CD4-positive, alpha-beta T cell treated with Interleukin-15 for 1 hour (primary cell): ENCODE measurements around the gene CRYGN.

Experiments used
- DNase-seq: peaks from one replicate; pipeline ENCODE4 v3.0.0-alpha.2; 2020

Gene CRYGN

GRCh38 chr7:151439855-151440798 lies at the start of gene CRYGN:
CRYGN (minus strand) TSS chr7:151440141; CDS start chr7:151439917, 224 bp downstream.
- DNase-seq: no peak

- DNase-seq: no peak
Measured at GRCh38 chr7:151489498-151489897, 49.6 kb upstream of the CRYGN start.

- no peak for DNase-seq
Measured at GRCh38 chr7:151488096-151488495, 48.2 kb upstream of the CRYGN start.

- DNase-seq: no peak
Measured at GRCh38 chr7:151487228-151487627, 47.3 kb upstream of the CRYGN start.

- DNase-seq: no peak
Measured at GRCh38 chr7:151486074-151486473, 46.1 kb upstream of the CRYGN start.

- DNase-seq: no peak
Measured at GRCh38 chr7:151484971-151485707, 45.2 kb upstream of the CRYGN start.

GRCh38 chr7:151483711-151483983 lies 43.7 kb upstream of the CRYGN start:
- no peak for DNase-seq

GRCh38 chr7:151482883-151483710 lies 43.2 kb upstream of the CRYGN start:
- no peak for DNase-seq

DNA sequence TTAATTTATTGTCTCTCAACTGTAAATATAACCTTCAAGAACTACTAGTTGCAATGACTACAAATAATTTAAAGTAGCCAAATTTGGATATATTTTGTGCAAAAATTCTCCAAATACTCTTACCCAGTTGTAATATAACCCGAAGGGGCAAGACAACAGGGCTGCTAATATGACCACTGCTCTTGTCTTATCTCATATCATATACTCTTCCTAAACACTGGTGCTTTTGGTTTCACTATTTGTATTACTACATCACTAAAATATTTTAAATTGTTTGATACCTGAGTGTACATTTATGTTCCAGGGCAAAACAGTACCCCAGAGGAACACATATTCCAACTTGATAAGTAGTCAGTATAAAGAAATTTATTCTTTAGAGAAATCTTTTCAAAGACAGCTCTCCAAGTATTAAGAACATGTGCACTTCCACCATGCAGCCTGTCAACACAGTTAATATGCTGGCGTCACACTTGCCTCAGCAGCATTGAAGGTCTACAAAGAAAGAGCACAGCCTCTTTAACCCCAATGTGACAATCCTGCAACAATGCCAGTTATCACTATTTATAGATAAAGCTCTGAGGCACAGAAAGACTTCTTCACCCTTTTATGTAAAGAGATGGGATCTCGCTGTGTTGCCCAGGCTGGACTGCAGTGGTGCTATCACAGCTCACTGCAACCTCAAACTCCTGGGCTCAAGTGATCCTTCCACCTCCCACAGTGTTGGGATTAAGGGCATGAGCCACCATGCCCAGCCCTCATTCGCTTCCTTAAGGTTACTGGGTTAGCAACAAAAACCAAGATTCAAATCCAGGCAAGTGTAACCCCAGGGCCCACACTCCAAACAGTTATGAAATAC lies 41.9 kb upstream of the CRYGN start:
- DNase-seq: no peak

DNA sequence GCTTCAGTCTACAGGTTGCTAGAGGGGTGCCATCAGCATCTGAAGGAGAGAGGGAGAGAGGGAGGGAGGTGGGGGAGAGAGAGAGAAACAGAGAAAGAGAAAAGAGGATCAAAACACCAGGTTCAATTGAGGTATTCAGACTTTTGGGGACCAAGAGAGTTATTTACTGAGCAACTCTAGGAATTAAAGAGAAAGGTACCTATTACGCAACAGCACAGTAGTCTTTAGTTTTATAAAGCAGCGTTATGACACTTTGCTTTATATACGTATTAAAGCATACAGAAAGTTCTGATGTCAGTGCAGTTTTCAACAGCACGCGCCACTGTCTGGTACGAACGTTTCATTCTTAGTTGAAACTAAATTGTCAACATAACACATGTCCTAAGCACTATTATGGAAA lies 37.9 kb upstream of the CRYGN start:
- DNase-seq: no peak

DNA sequence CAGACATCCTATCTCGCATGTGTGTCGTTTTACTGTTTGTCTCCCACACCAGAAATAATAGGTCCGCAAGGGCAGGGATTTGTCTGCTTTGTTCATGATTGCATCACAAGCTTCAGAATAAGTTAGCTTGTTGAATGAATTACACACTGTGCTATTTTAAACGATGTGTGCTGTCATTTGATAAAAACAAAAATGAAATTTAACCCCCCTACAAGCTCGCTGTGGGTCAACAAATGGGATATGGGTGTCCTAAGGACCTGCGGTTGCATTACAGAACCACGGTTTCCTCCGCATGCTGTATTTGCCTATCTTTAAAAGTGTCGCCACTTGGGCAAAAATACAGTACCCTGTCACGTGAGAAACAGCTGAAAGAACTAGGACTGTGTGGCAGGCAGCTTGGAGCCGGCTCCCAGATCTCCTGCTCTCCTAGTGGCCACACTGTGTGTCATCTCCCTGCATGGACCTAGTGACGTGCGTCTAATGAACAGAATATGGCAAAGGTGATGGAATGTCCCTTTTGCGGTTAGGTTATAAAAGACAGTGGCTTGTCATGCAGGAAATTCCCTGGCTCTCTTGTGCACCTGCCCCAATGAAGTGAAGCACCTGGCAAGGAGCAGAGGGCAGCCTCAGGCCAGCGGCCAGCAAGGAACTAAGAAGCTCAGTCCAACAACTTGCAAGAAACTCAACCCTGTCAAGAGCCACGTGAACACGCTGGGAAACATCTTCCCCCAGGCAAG lies 32.9 kb upstream of the CRYGN start:
- DNase-seq: peak; percentile 22

DNA sequence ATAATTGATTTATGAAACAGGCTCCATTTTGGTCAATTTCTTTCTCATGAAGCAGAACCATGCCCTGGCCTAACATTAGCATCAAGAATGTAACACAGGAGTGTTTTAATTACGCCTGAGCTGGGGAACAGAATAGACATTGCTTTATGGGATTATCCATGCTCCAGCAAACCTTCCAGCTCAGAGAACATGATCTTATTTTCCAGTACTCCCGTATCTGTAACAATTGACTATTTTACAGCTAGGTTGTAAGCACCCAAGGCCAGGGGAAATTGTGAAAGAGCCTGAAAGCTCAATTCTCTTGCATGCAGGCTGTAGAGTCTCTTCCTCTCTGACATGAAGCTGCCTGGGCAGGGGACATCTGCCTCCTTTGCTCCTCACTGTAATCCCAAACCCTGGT lies 30.8 kb upstream of the CRYGN start:
- DNase-seq: no peak

DNA sequence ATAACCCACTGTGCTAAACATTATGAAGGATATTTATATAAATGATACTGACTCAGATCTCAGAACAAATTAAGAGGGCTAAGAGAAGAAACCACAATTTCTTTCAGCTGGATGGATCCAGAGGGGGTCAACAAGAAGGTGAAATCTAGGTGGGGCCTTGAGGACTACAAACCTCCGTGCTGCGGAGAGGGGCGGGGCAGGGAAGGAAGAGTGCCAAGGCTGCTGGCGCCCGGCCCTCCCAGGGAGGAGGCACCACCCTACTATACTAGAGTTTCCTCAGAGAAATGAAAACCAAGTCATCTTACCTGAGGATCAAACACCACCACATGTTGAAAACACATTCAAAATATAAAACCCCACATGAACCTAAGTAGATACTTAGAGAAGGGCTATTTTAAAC lies 29.3 kb upstream of the CRYGN start:
- DNase-seq: no peak

- no peak for DNase-seq
Measured at GRCh38 chr7:151468217-151469018, 28.5 kb upstream of the CRYGN start.

GRCh38 chr7:151465169-151465568 lies 25.2 kb upstream of the CRYGN start:
- no peak for DNase-seq

- DNase-seq: no peak
Measured at GRCh38 chr7:151462306-151462779, 22.4 kb upstream of the CRYGN start.

GRCh38 chr7:151461942-151462230 lies 21.9 kb upstream of the CRYGN start:
- no peak for DNase-seq

GRCh38 chr7:151461096-151461941 lies 21.4 kb upstream of the CRYGN start:
- no peak for DNase-seq

- no peak for DNase-seq
Measured at GRCh38 chr7:151460474-151460855, 20.5 kb upstream of the CRYGN start.
